GM19467 (cell line): ENCODE results near the gene TRIM15.
"Not testable (repeated sequence)": the region's sequence is repeated elsewhere in the genome, so short reads cannot be mapped to it uniquely, and the experiment has no call there.

Experiments used
- ATAC-seq: cut with Tn5 transposase; IDR thresholded peaks from one replicate; pipeline ENCODE4 v1.9.1; 2021; ENCODE audit warnings: mild to moderate bottlenecking, moderate library complexity; ENCODE audit not compliant: unreplicated experiment

Gene TRIM15

DNA sequence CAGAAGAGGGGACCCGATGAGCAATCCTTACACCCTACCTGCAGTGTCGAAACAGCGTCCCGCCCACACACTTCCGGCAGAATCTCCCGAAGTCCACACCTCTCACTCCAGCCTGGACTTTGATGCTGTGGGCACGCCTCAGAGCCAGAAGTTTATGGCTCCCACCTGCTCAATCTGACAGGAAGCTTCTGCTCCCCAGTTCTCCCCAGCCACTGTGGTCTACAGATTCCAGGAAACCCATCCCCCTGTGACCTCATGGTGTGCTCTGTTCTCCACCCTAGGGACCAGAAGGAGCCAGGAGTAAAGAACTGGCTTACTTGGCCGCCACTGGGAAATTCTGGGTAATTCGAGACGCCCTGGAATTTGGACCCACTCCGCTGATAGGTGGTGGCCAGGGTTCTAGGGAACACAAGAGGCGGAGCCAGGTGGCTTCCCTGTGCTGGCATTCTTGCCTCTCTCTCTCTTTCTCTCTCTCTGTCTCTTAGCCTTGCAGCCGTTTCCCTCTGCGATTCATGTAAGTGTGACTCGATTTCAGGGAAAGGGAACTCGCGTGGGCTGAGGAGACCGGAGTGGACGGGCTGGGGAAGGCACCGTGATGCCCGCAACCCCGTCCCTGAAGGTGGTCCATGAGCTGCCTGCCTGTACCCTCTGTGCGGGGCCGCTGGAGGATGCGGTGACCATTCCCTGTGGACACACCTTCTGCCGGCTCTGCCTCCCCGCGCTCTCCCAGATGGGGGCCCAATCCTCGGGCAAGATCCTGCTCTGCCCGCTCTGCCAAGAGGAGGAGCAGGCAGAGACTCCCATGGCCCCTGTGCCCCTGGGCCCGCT lies at the start of gene TRIM15:
TSS of gene TRIM15 (plus strand) at position 457 of the 828 bp plus-strand sequence. CDS start at position 596, 139 bp downstream.
- no peak for ATAC-seq

DNA sequence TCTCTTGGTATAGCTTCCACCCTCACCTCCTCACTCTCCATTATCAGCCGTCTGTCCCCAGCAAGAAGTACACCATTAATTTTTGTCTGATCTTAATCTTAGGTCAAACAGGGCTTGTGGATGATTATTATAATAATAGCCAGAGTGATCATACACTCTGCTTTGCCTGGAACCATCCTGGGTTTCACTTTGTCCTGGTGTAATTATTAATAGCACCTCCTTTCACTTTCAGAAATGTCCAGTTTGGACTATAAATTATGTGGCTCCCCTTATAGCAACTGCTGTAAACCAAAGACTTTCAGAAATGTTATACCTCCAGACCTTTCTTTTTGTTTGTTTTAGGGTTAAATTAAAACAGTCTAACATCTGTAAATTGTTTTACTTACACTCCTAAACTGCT lies 49.5 kb upstream of the TRIM15 start:
- no peak for ATAC-seq

- ATAC-seq: no peak
Measured at GRCh38 chr6:30116724-30117123, 46.6 kb upstream of the TRIM15 start.

- ATAC-seq: not testable (repeated sequence)
Measured at GRCh38 chr6:30118691-30119090, 44.7 kb upstream of the TRIM15 start.

GRCh38 chr6:30121446-30122366 lies 41.6 kb upstream of the TRIM15 start:
- ATAC-seq: no peak

DNA sequence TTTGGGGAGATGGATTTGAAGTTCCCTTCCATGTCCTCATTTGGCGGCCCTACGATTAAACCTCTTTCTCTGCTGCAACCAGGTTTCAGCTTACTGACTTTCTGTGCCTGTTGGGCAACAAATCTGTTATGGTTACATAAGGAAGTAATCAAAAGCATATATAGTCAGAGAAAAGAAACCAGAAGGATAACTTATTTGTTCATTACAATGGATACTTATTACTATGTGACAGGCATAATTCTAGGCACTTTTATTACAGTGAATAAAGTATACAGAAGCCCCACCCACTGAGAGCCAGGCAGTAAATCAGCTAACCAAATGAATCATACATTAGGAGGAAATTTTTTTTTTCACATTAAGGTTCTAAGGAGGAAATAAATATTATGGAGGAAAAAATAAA lies 40.8 kb upstream of the TRIM15 start:
- ATAC-seq: no peak

DNA sequence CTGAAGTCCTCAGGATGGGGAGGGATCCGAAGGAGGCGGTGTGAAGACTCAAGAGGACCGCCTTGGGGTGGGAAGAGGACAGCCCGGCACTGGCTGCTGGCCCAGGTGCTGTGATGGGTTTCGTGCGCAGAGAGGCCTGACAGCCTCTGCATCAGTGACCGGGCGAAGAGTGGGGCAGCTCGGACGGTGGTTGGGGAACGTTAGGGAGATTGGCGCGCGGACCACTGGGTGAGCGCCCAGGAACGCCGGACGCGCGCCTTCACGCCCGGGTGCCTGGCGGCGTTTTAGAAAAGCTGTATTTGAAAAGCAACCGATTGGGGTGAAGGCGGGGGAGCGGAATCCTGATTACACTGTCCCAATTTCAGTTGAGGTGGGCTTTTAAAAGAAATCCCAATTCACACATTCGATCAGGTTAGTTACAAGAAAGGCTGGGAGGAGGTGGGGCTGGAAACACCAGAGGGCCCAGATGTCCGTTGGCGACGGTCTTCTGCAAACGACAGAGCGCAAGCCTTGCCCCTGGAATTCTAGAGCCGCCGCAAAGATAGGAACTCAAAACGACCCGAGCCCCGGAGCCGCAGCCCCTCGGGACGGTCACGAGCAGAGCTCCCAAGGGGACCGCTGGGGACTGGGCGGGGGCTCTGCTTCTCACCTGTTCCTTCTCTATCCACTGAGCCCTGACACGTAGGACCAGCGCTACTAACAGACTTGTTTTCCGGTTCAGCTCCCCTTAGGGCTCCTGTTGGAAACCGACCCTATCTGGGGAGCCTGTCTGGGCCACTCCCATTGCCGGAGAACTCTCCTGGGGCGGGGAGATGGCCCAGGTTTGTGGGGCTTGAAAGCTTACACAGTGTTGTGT lies 35.9 kb upstream of the TRIM15 start:
- no peak for ATAC-seq

- no peak for ATAC-seq
Measured at GRCh38 chr6:30129265-30130178, 33.8 kb upstream of the TRIM15 start.

- ATAC-seq: no peak
Measured at GRCh38 chr6:30130179-30130679, 33.1 kb upstream of the TRIM15 start.

GRCh38 chr6:30130887-30131862 lies 32.2 kb upstream of the TRIM15 start:
- ATAC-seq: no peak

DNA sequence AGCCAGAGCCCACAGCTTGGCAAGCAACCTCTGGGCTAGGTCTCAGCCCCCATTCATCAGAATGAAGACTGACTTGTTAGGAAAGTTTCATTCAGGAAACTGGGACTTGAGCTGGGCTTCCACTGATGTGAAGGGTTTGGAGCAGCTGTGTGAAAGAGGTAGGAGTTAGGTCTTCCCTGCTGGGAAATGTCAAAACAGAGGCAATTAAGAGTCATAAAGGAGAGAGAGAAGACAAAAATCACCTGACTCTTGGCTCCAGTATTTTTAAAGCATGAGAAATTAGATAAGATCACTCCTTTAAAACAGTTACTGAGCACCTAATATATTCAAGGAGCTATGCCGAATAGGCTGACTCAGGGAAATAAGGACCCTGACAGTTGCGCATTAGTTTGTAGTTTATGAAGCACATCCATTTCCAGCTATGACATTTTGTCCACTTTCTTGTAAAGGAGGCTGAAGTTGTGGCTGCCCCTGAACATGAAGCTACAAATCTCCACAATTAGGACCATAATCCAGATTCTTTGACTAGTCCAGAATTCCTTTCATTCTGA lies 31.3 kb upstream of the TRIM15 start:
- no peak for ATAC-seq

DNA sequence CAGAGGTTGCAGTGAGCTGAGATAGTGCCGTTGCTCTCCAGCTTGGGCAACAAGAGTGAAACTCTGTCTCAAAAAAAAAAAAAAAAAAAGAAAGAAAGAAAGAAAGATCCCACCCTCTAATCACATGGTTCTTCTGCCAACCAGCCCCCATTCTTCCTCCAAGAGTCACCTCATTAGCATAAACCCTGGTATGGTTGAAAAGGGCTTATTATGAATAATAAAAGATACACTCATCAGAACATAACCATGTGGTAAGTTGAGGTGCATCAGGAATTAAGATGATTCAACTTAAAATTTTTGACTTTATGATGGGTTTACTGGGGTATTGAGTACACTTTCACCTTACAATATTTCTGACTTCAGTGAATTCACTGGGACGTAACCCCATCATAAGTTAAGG lies 28.2 kb upstream of the TRIM15 start:
- ATAC-seq: no peak

GRCh38 chr6:30135757-30136156 lies 27.6 kb upstream of the TRIM15 start, which contains the start of gene TRIM40:
Gene TRIM40, plus strand, starts transcription at chr6:30136140. Its CDS starts 897 bp downstream, at chr6:30137037.
- no peak for ATAC-seq

DNA sequence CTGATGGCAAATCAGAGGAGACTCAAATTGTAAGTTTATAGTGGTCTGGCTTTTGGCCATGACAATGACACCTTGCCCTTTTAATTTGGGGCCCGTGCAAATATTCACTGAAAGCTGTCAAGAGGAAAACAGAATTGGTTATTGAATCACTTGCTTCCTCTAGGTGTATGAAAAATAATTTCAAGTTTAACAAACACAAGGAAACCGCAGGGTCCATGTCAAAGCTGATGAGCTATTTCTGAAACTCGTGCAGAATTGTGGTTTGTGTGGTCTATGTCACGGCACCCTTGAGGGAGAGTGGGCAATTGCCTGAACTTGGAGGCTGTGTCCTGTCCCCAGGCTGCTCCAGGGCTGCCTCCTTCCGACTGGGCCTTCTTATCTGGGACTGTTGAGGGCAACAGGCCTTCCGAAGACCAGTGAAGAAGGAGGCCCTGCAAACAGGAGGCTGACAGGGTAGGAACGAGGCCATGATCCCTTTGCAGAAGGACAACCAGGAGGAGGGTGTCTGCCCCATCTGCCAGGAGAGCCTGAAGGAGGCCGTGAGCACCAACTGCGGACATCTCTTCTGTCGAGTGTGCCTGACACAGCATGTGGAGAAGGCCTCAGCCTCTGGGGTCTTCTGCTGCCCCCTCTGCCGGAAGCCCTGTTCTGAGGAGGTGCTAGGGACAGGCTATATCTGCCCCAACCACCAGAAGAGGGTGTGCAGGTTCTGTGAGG lies 26.6 kb upstream of the TRIM15 start:
- no peak for ATAC-seq

DNA sequence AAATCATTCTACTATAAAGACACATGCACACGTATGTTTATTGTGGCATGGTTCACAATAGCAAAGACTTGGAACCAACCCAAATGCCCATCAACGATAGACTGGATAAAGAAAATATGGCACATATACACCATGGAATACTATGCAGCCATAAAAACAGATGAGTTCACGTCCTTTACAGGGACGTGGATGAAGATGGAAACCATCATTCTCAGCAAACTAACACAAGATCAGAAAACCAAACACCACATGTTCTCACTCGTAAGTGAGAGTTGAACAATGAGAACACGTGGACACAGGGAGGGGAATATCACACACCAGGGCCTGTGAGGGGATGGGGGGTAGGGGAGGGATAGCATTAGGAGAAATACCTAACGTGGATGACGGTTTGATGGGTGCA lies 23.1 kb upstream of the TRIM15 start:
- not testable (repeated sequence) for ATAC-seq

- no peak for ATAC-seq
Measured at GRCh38 chr6:30142665-30143064, 20.7 kb upstream of the TRIM15 start.

DNA sequence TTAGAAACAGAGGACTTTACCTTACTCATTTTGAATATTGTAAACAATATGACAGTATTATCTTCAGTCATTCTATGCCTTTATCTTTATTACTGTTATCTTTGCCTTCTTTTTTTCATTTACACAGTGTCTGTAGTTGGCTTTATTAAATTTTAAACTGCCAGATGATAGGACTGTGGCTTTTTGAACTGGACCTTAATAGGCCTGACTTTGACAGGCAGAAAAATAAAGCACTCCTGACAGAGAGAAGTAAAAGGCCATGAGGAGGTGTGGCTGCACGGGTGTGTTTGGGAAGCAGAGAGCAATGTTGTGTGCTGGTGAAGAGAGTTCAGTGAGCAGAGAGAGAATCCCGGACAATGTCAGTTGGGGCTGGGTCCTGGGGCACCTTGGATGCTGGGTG lies 19.6 kb upstream of the TRIM15 start:
- ATAC-seq: no peak
